CD4-positive, alpha-beta T cell (primary cell): Measurements from ENCODE around the gene C2CD2L. TPM values are rescaled to one million over a fixed set of nuclear protein-coding genes. Genes with fewer than 3 reads are reported as not detected.

ENCODE experiments used
- ATAC-seq: fragments of 200-7000 bp; cut with Tn5 transposase; one replicate; pipeline ENCODE4 v1.10.0; 2022; ENCODE audit warnings: mild to moderate bottlenecking; ENCODE audit not compliant: poor library complexity
- CTCF ChIA-PET: fragments of 350-600 bp; sonication (Branson Sonifier 250); formaldehyde crosslinking; loops from one replicate; lab custom pipeline; 2021; ENCODE audit warnings: antibody characterized with exemption, inconsistent platforms; lab: Charles Lee
- POLR2A ChIA-PET: fragments of 350-600 bp; sonication (Branson Sonifier 250); formaldehyde crosslinking; loops from one replicate; lab custom pipeline; 2021; ENCODE audit warnings: antibody characterized with exemption, inconsistent platforms; lab: Charles Lee
- DNase-seq, 14 experiments: peaks; one replicate each; pipeline ENCODE4 v3.0.0-alpha.2; 2013 to 2020; ENCODE audit warnings: mixed read lengths in 2 of 14
- H3K27ac ChIP-seq, 2 donors: one replicate each; pipeline versions ENCODE4 v1.5.1 to v1.7.0; 2013; ENCODE audit warnings: low read length in 2 of 2, low read depth in 1 of 2, mild to moderate bottlenecking in 1 of 2
- H3K27me3 ChIP-seq, 2 experiments: 1 replicate in 1 of 2; 2 replicates in 1 of 2; pipeline versions ENCODE4 v1.6.1 to v1.7.0; 2013; ENCODE audit warnings: low read length in 2 of 2, control low read depth in 1 of 2, mild to moderate bottlenecking in 1 of 2, moderate library complexity in 1 of 2; ENCODE audit not compliant: insufficient read depth in 2 of 2, control insufficient read depth in 1 of 2
- H3K36me3 ChIP-seq: one replicate; pipeline ENCODE4 v1.6.1; 2013; ENCODE audit warnings: low read length, control low read depth; ENCODE audit not compliant: insufficient read depth
- H3K4me1 ChIP-seq: one replicate; pipeline ENCODE4 v1.6.1; 2013; ENCODE audit warnings: low read length, control low read depth; ENCODE audit not compliant: insufficient read depth
- H3K4me3 ChIP-seq: one replicate; pipeline ENCODE4 v1.5.1; 2013; ENCODE audit warnings: mild to moderate bottlenecking, low read length, moderate library complexity
- H3K9me3 ChIP-seq, 2 experiments: 1 replicate in 1 of 2; 2 replicates in 1 of 2; pipeline versions ENCODE4 v1.6.1 to v1.7.0; 2013; ENCODE audit warnings: low read length in 2 of 2, mild to moderate bottlenecking in 2 of 2, control low read depth in 1 of 2, moderate library complexity in 1 of 2; ENCODE audit not compliant: control insufficient read depth in 1 of 2, insufficient read depth in 1 of 2
- H3K27ac Mint-ChIP-seq: one replicate; pipeline ENCODE4 v1.8.0; 2020; ENCODE audit warnings: mixed read lengths
- H3K27me3 Mint-ChIP-seq: one replicate; pipeline ENCODE4 v1.8.0; 2021; ENCODE audit warnings: mixed read lengths
- H3K36me3 Mint-ChIP-seq: one replicate; pipeline ENCODE4 v1.8.0; 2021; ENCODE audit warnings: low read depth, mixed read lengths
- H3K4me1 Mint-ChIP-seq: one replicate; pipeline ENCODE4 v1.8.0; 2021; ENCODE audit warnings: low read depth, mixed read lengths
- H3K4me3 Mint-ChIP-seq: one replicate; pipeline ENCODE4 v1.8.0; 2020; ENCODE audit warnings: mild to moderate bottlenecking, mixed read lengths
- H3K9me3 Mint-ChIP-seq: one replicate; pipeline ENCODE4 v1.8.0; 2020; ENCODE audit warnings: mixed read lengths
- intact Hi-C, 2 experiments: fragments of 100-400 bp; cut with DNase I in 1 of 2; cut with micrococcal nuclease in 1 of 2; formaldehyde crosslinking; loops; one replicate each; pipeline versions ENCODE4 v1.15.1 to v1.9.0; 2023 to 2025; cut with DNase I, micrococcal nuclease
- total RNA-seq, 174 experiments: library from RNA in 2 of 174; stranded (reverse) in 2 of 174; gene quantifications; one replicate each; pipeline ENCODE4 v1.2.3 and lab custom pipeline; 2021 to 2026
- TF ChIP-seq, protein P1 (sequence below): fragments of 200-600 bp; IDR thresholded peaks from one replicate; pipeline ENCODE4 v1.8.0; 2022; ENCODE audit warnings: antibody characterized with exemption, mild to moderate bottlenecking

C2CD2L gene
- total RNA-seq, 2 experiments from 2014 or later = 16.0 to 16.2 TPM

DNA sequence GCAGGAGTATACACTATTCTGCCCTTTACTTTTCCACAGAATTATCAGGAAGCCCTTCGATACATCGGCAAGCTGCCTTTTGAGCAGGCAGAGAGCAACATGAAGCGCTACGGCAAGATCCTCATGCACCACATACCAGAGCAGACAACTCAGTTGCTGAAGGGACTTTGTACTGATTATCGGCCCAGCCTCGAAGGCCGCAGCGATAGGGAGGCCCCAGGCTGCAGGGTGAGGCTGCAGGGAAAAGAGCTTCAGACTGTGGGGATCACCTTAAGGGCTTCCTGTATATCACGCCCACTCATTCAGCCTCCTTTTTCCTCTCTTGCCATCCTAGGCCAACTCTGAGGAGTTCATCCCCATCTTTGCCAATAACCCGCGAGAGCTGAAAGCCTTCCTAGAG, 29.3 kb upstream of the C2CD2L start:
- Mint-ChIP-seq H3K27ac (no peak overlapping the region), H3K4me3 (no peak overlapping the region), H3K4me1 (no peaks in the 10 kb centered on the region), H3K36me3 (peaks cover 87% of the 10 kb centered on the region), H3K9me3 (no peaks in the 10 kb centered on the region), H3K27me3 (no peaks in the 10 kb centered on the region)
- no peak for DNase-seq
- H3K4me1 ChIP-seq = no peaks in the 10 kb centered on the region
- ChIA-PET CTCF (interaction anchor here (0.6 kb wide), 1 partner anchor 938 kb away, joined by 3 read pairs; no protein-coding TSS in a partner anchor), POLR2A (interaction anchor here (1.2 kb wide), 1 partner anchor 10 kb away, joined by 9 read pairs; the partner anchor contains the start of gene VPS11)
- ATAC-seq = no peak
- no peak overlapping the region for H3K27ac ChIP-seq
- no peaks in the 10 kb centered on the region for H3K27me3 ChIP-seq
- TF ChIP-seq, protein P1, sequence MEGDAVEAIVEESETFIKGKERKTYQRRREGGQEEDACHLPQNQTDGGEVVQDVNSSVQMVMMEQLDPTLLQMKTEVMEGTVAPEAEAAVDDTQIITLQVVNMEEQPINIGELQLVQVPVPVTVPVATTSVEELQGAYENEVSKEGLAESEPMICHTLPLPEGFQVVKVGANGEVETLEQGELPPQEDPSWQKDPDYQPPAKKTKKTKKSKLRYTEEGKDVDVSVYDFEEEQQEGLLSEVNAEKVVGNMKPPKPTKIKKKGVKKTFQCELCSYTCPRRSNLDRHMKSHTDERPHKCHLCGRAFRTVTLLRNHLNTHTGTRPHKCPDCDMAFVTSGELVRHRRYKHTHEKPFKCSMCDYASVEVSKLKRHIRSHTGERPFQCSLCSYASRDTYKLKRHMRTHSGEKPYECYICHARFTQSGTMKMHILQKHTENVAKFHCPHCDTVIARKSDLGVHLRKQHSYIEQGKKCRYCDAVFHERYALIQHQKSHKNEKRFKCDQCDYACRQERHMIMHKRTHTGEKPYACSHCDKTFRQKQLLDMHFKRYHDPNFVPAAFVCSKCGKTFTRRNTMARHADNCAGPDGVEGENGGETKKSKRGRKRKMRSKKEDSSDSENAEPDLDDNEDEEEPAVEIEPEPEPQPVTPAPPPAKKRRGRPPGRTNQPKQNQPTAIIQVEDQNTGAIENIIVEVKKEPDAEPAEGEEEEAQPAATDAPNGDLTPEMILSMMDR = no peak
- no peaks in the 10 kb centered on the region for H3K9me3 ChIP-seq
- peaks cover 89% of the 10 kb centered on the region for H3K36me3 ChIP-seq
- intact Hi-C loops = no loop called here
- H3K4me3 ChIP-seq = no peak overlapping the region

GRCh38 chr11:119078675-119079420, 28.3 kb upstream of the C2CD2L start:
- Mint-ChIP-seq H3K4me1 (no peaks in the 10 kb centered on the region), H3K27me3 (no peaks in the 10 kb centered on the region), H3K4me3 (no peak overlapping the region), H3K36me3 (peaks cover 77% of the 10 kb centered on the region), H3K27ac (no peak overlapping the region), H3K9me3 (no peaks in the 10 kb centered on the region)
- Histone ChIP-seq H3K36me3 (peaks cover 79% of the 10 kb centered on the region), H3K27me3 (no peaks in the 10 kb centered on the region), H3K4me1 (no peaks in the 10 kb centered on the region), H3K9me3 (no peaks in the 10 kb centered on the region), H3K4me3 (no peak overlapping the region), H3K27ac (no peak overlapping the region)
- intact Hi-C loops = no loop called here
- DNase-seq (no peak), ATAC-seq (no peak)
- TF ChIP-seq, protein P1 = no peak
- POLR2A ChIA-PET = interaction anchor here (1.2 kb wide), 1 partner anchor 11 kb away, joined by 9 read pairs; the partner anchor contains the start of gene VPS11
- CTCF ChIA-PET = no interaction called here

GRCh38 chr11:119081682-119082260, 25.4 kb upstream of the C2CD2L start:
- Histone ChIP-seq H3K4me1 (peaks cover 20% of the 10 kb centered on the region), H3K9me3 (no peaks in the 10 kb centered on the region), H3K27me3 (no peaks in the 10 kb centered on the region), H3K36me3 (peaks cover 57% of the 10 kb centered on the region), H3K4me3 (no peak overlapping the region), H3K27ac (no peak overlapping the region)
- Mint-ChIP-seq H3K27me3 (no peaks in the 10 kb centered on the region), H3K27ac (no peak overlapping the region), H3K36me3 (peaks cover 74% of the 10 kb centered on the region), H3K4me3 (no peak overlapping the region), H3K4me1 (peaks cover 17% of the 10 kb centered on the region), H3K9me3 (no peaks in the 10 kb centered on the region)
- intact Hi-C loops = loop anchor here in 1 of 2 experiments (1.0 kb wide), 1 partner anchor 14 kb away; the partner anchor contains the start of gene VPS11
- ChIA-PET CTCF (no interaction called here), POLR2A (interaction anchor here (1.2 to 5.5 kb wide), 2 partner anchors 14 to 25 kb away, joined by 3 to 55 read pairs; partner anchors contain the start of genes HYOU1 and VPS11)
- TF ChIP-seq, protein P1 = no peak
- DNase-seq (no peak), ATAC-seq (no peak)
